HepG2 (cell line): ENCODE results near the gene CD164L2. TPM values are rescaled to one million over a fixed set of nuclear protein-coding genes. Genes with fewer than 3 reads are reported as not detected.

Experiments used
- ATAC-seq: fragments of 200-7000 bp; cut with Tn5 transposase; 3 replicates; pipeline ENCODE4 v1.9.1; 2020; ENCODE audit warnings: mild to moderate bottlenecking, moderate library complexity
- BruUV-seq: library from RNA; stranded (reverse); fragments of 400-500 nt; replicated peaks from 2 replicates; lab custom pipeline; 2021; lab: Mats Ljungman, UMichigan
- CTCF ChIA-PET: fragments of 300-600 bp; formaldehyde crosslinking; extraction: SDS; loops from one replicate; lab custom pipeline; 2021; ENCODE audit warnings: low total read pairs, inconsistent platforms, low intra/inter-chr PET ratio; lab: Yijun Ruan, JAX
- POLR2A ChIA-PET: fragments of 350-600 bp; sonication (Branson Sonifier 250); formaldehyde crosslinking; loops from one replicate; lab custom pipeline; 2020; ENCODE audit warnings: antibody characterized with exemption, inconsistent platforms; lab: Yijun Ruan, JAX
- DNase-seq: peaks from one replicate; pipeline ENCODE4 v3.0.0-alpha.2; 2015; ENCODE audit warnings: low spot score
- FAIRE-seq: peaks from 3 replicates; lab custom pipeline; 2011; peaks lifted over from hg19 to GRCh38; lab: Jason Lieb, UNC
- H2AFZ ChIP-seq: one replicate; pipeline ENCODE4 v1.6.1; 2011; ENCODE audit warnings: low read length, inconsistent platforms
- H3K27ac ChIP-seq: fragments of 300-600 bp; 3 replicates; pipeline ENCODE4 v1.8.0; 2011; ENCODE audit warnings: mixed run types, mild to moderate bottlenecking, mixed read lengths, low read length, inconsistent platforms; ENCODE audit not compliant: insufficient read depth; ENCODE audit errors: extremely low read length
- H3K27me3 ChIP-seq, 2 experiments: fragments of 200-600 bp in 1 of 2; 2 replicates in 1 of 2; 3 replicates in 1 of 2; pipeline versions ENCODE4 v1.6.0 to v1.8.0; 2011; ENCODE audit warnings: low read length in 2 of 2, mild to moderate bottlenecking in 2 of 2, moderate library complexity in 2 of 2, inconsistent platforms in 1 of 2; ENCODE audit not compliant: insufficient read depth in 2 of 2, control insufficient read depth in 1 of 2
- H3K36me3 ChIP-seq, 2 experiments: fragments of 200-600 bp in 1 of 2; replicated peaks in 1 of 2; 2 replicates in 1 of 2; 3 replicates in 1 of 2; pipeline versions ENCODE4 v1.5.1 to v1.8.0; 2011; ENCODE audit warnings: low read length in 2 of 2, inconsistent platforms in 1 of 2; ENCODE audit not compliant: insufficient read depth in 2 of 2, control insufficient read depth in 1 of 2
- H3K4me1 ChIP-seq: 2 replicates; pipeline ENCODE4 v1.5.1; 2012; ENCODE audit warnings: low read length, inconsistent platforms; ENCODE audit not compliant: insufficient read depth
- H3K4me2 ChIP-seq: 2 replicates; pipeline ENCODE4 v1.6.0; 2011; ENCODE audit warnings: low read depth, low read length, inconsistent platforms
- H3K4me3 ChIP-seq, 3 experiments: fragments of 200-600 bp in 1 of 3; sonication (generic), shearing (Covaris generic) in 1 of 3; replicated peaks in 1 of 3; 2 replicates each; pipeline ENCODE4 v1.5.1; 2011 to 2016; ENCODE audit warnings: low read length in 3 of 3, inconsistent platforms in 2 of 3, low read depth in 2 of 3, mild to moderate bottlenecking in 2 of 3, control low read depth in 1 of 3, mixed read lengths in 1 of 3; ENCODE audit not compliant: insufficient read depth in 1 of 3
- H3K79me2 ChIP-seq: one replicate; pipeline ENCODE4 v1.6.1; 2011; ENCODE audit warnings: low read length, inconsistent platforms; ENCODE audit not compliant: insufficient read depth
- H3K9ac ChIP-seq: 2 replicates; pipeline ENCODE4 v1.6.0; 2011; ENCODE audit warnings: mild to moderate bottlenecking, low read depth, low read length, inconsistent platforms; ENCODE audit not compliant: insufficient read depth
- H3K9me3 ChIP-seq: 2 replicates; pipeline ENCODE4 v1.5.1; 2012; ENCODE audit warnings: mild to moderate bottlenecking, low read length
- H4K20me1 ChIP-seq: 2 replicates; pipeline ENCODE4 v1.6.0; 2011; ENCODE audit warnings: inconsistent platforms, mild to moderate bottlenecking, low read length, moderate library complexity; ENCODE audit not compliant: insufficient read depth
- ADNP ChIP-seq: sonication (generic); formaldehyde crosslinking; IDR thresholded peaks from 2 replicates; pipeline ENCODE4 v1.4.0; 2020; ENCODE audit warnings: missing genetic modification reagents
- CHCHD3 ChIP-seq: sonication (generic); formaldehyde crosslinking; IDR thresholded peaks from 2 replicates; pipeline ENCODE4 v1.8.0; 2022; ENCODE audit warnings: mild to moderate bottlenecking, missing genetic modification reagents, moderate library complexity
- FOXA1 ChIP-seq, 2 experiments: fragments of 450-650 bp in 1 of 2; sonication (generic) in 1 of 2; formaldehyde crosslinking in 1 of 2; IDR thresholded peaks; 2 replicates each; pipeline versions ENCODE4 v1.4.0 to v1.6.1; 2016 to 2020; ENCODE audit warnings: missing genetic modification reagents in 1 of 2
- FOXC1 ChIP-seq: sonication (generic); formaldehyde crosslinking; IDR thresholded peaks from 2 replicates; pipeline ENCODE4 v1.8.0; 2022; ENCODE audit warnings: mild to moderate bottlenecking, missing genetic modification reagents, borderline replicate concordance
- JUN ChIP-seq: sonication (generic); formaldehyde crosslinking; IDR thresholded peaks from 2 replicates; pipeline ENCODE4 v1.4.0; 2020; ENCODE audit warnings: mild to moderate bottlenecking, missing genetic modification reagents
- KDM4B ChIP-seq: sonication (generic); formaldehyde crosslinking; IDR thresholded peaks from 2 replicates; pipeline ENCODE4 v1.4.0; 2020; ENCODE audit warnings: missing genetic modification reagents
- RARG ChIP-seq: sonication (generic); formaldehyde crosslinking; IDR thresholded peaks from 2 replicates; pipeline ENCODE4 v1.4.0; 2020; ENCODE audit warnings: low read depth, mild to moderate bottlenecking, missing genetic modification reagents
- SALL2 ChIP-seq: sonication (generic); formaldehyde crosslinking; IDR thresholded peaks from 2 replicates; pipeline ENCODE4 v1.8.1; 2023; ENCODE audit warnings: mild to moderate bottlenecking, missing genetic modification reagents, inconsistent platforms
- SSRP1 ChIP-seq: IDR thresholded peaks from 2 replicates; pipeline ENCODE4 v1.6.1; 2016; ENCODE audit warnings: control low read depth
- ZFX ChIP-seq: sonication (generic); formaldehyde crosslinking; IDR thresholded peaks from 2 replicates; pipeline ENCODE4 v1.4.0; 2020; ENCODE audit warnings: mild to moderate bottlenecking, low read depth, missing genetic modification reagents, moderate library complexity
- ZNF343 ChIP-seq: sonication (generic); formaldehyde crosslinking; IDR thresholded peaks from 2 replicates; pipeline ENCODE4 v1.4.0; 2020; ENCODE audit warnings: mild to moderate bottlenecking, missing genetic modification reagents
- ZNF510 ChIP-seq: sonication (generic); formaldehyde crosslinking; IDR thresholded peaks from 2 replicates; pipeline ENCODE4 v1.4.0; 2020; ENCODE audit warnings: low read depth, mild to moderate bottlenecking, missing genetic modification reagents
- ZNF761 ChIP-seq: sonication (generic); formaldehyde crosslinking; conservative IDR thresholded peaks from 2 replicates; pipeline ENCODE4 v1.4.0; 2020; ENCODE audit warnings: mild to moderate bottlenecking, missing genetic modification reagents
- WGBS: methylation state at CpG from one replicate; pipeline ENCODE4 v1.1.6; 2017; ENCODE audit warnings: low lambda C conversion rate; 5-methylcytosine and 5-hydroxymethylcytosine counted together
- in situ Hi-C: cut with HindIII; loops from 2 replicates; pipeline ENCODE4 v1.10.0; 2017; ENCODE audit warnings: low pct_unique_long_range_greater_than_20kb; ENCODE audit not compliant: extremely low pct_ligation_motif_present
- intact Hi-C: fragments of 100-400 bp; cut with micrococcal nuclease; formaldehyde crosslinking; loops from one replicate; pipeline ENCODE4 v1.10.0; 2022; ENCODE audit not compliant: unreplicated experiment
- polyA plus RNA-seq, 8 experiments: library from polyadenylated mRNA; depleted of rRNA in 3 of 8; stranded (reverse) in 7 of 8; unstranded in 1 of 8; fragments of >200 nt; fragmentation: Illumina TruSeq in 4 of 8; extraction: Trizol in 4 of 8; gene quantifications; 2 replicates each; pipeline versions ENCODE4 v1.2.1 to v1.2.3, GENCODE V29; 2011 to 2016; ENCODE audit warnings: low read depth in 4 of 8, missing spikeins in 1 of 8, mixed read lengths in 1 of 8; ENCODE audit not compliant: insufficient read depth in 1 of 8
- total RNA-seq, 5 experiments: library from RNA; depleted of rRNA; stranded (reverse); fragments of >200 nt; fragmentation: Illumina TruSeq; extraction: Trizol; gene quantifications; 2 replicates each; pipeline ENCODE4 v1.2.3, GENCODE V29; 2016; ENCODE audit warnings: low read depth in 1 of 5
- TF ChIP-seq, protein P1 (sequence below): sonication (generic); formaldehyde crosslinking; IDR thresholded peaks from 2 replicates; pipeline ENCODE4 v1.4.0; 2020; ENCODE audit warnings: mild to moderate bottlenecking, low read depth, missing genetic modification reagents
- TF ChIP-seq, protein P2 (sequence below): sonication (generic); formaldehyde crosslinking; IDR thresholded peaks from 2 replicates; pipeline ENCODE4 v1.4.0; 2020; ENCODE audit warnings: mild to moderate bottlenecking, missing genetic modification reagents, borderline replicate concordance
- TF ChIP-seq, protein P3 (sequence below): IDR thresholded peaks from 2 replicates; pipeline ENCODE4 v1.6.1; 2016; ENCODE audit warnings: missing genetic modification reagents, missing compliant biosample characterization

The CD164L2 gene
- total and polyA plus RNA-seq, 2 of the 13 experiments (the other 11 are each of a cell fraction or from before 2014, with no cell fraction given) = not detected

DNA sequence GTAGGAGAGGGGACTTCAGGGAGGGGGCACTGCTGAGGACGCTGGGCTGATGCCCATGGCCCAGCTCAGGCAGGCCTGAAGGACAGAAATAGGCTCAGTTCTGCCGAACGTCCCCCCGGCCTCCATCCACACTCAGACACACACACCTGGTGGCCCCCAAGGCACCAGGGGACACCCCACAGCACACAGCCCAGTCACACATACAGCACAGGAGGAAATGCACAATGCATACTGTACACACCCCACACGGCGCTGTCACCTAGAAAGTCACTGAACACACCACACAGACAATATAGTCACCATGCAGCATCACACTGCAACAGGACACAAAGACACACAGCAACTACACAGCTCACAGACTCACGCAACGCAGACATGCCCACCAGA is 40.7 kb downstream of the CD164L2 start:
- DNase-seq (no peak), FAIRE-seq (no peak)
- Histone ChIP-seq H3K4me2 (peak overlapping the region; percentile 99), H3K36me3 (no peaks in the 10 kb centered on the region), H3K4me1 (peaks cover 20% of the 10 kb centered on the region), H2AFZ (no peak overlapping the region), H3K4me3 (peak overlapping the region; percentile 65 to 84 (median 79))
- in situ Hi-C loops (no loop called here), intact Hi-C loops (no loop called here)
- TSS peak; percentile 95 for BruUV-seq
- TF ChIP-seq ZNF510 = peak; percentile 32; the same call in 1 of the 2 replicates
- TF ChIP-seq, protein P1, sequence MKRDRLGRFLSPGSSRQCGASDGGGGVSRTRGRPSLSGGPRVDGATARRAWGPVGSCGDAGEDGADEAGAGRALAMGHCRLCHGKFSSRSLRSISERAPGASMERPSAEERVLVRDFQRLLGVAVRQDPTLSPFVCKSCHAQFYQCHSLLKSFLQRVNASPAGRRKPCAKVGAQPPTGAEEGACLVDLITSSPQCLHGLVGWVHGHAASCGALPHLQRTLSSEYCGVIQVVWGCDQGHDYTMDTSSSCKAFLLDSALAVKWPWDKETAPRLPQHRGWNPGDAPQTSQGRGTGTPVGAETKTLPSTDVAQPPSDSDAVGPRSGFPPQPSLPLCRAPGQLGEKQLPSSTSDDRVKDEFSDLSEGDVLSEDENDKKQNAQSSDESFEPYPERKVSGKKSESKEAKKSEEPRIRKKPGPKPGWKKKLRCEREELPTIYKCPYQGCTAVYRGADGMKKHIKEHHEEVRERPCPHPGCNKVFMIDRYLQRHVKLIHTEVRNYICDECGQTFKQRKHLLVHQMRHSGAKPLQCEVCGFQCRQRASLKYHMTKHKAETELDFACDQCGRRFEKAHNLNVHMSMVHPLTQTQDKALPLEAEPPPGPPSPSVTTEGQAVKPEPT (CRISPR knock-in tag) = no peak
- TF ChIP-seq, protein P2, sequence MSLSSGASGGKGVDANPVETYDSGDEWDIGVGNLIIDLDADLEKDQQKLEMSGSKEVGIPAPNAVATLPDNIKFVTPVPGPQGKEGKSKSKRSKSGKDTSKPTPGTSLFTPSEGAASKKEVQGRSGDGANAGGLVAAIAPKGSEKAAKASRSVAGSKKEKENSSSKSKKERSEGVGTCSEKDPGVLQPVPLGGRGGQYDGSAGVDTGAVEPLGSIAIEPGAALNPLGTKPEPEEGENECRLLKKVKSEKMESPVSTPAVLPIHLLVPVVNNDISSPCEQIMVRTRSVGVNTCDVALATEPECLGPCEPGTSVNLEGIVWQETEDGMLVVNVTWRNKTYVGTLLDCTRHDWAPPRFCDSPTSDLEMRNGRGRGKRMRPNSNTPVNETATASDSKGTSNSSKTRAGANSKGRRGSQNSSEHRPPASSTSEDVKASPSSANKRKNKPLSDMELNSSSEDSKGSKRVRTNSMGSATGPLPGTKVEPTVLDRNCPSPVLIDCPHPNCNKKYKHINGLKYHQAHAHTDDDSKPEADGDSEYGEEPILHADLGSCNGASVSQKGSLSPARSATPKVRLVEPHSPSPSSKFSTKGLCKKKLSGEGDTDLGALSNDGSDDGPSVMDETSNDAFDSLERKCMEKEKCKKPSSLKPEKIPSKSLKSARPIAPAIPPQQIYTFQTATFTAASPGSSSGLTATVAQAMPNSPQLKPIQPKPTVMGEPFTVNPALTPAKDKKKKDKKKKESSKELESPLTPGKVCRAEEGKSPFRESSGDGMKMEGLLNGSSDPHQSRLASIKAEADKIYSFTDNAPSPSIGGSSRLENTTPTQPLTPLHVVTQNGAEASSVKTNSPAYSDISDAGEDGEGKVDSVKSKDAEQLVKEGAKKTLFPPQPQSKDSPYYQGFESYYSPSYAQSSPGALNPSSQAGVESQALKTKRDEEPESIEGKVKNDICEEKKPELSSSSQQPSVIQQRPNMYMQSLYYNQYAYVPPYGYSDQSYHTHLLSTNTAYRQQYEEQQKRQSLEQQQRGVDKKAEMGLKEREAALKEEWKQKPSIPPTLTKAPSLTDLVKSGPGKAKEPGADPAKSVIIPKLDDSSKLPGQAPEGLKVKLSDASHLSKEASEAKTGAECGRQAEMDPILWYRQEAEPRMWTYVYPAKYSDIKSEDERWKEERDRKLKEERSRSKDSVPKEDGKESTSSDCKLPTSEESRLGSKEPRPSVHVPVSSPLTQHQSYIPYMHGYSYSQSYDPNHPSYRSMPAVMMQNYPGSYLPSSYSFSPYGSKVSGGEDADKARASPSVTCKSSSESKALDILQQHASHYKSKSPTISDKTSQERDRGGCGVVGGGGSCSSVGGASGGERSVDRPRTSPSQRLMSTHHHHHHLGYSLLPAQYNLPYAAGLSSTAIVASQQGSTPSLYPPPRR = no peak; the same call in 1 of the 2 replicates
- TF ChIP-seq ZNF761 (CRISPR knock-in tag) = 0 out of 2 replicates have a peak, but pooled peaks have one; percentile 18
- TF ChIP-seq FOXC1 (CRISPR knock-in tag) = peak; percentile 22; the same call in 1 of the 2 replicates
- 0 out of 2 replicates have a peak, but pooled peaks have one; percentile 6 for TF ChIP-seq JUN (CRISPR knock-in tag)
- 0 out of 2 replicates have a peak, but pooled peaks have one; percentile 7 for TF ChIP-seq CHCHD3 (CRISPR knock-in tag)
- TF ChIP-seq FOXA1 (IDR thresholded peaks at IDR 0.05) = no peak
- 0 out of 2 replicates have a peak, but pooled peaks have one; percentile 5 for TF ChIP-seq FOXA1 (CRISPR knock-in tag; IDR thresholded peaks at IDR 0.05)
- TF ChIP-seq ZNF343 = 0 out of 2 replicates have a peak, but pooled peaks have one; percentile 19
- TF ChIP-seq SSRP1 = 0 out of 2 replicates have a peak, but pooled peaks have one; percentile 71
- no peak for TF ChIP-seq RARG
- no peak for TF ChIP-seq ADNP
- TF ChIP-seq SALL2 (CRISPR knock-in tag) = 0 out of 2 replicates have a peak, but pooled peaks have one; percentile 7
- TF ChIP-seq, protein P3, sequence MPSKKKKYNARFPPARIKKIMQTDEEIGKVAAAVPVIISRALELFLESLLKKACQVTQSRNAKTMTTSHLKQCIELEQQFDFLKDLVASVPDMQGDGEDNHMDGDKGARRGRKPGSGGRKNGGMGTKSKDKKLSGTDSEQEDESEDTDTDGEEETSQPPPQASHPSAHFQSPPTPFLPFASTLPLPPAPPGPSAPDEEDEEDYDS (CRISPR knock-in tag) = no peak
- no peak for TF ChIP-seq KDM4B (CRISPR knock-in tag)
- TF ChIP-seq ZFX = peak; percentile 11; the same call in 1 of the 2 replicates
- TF ChIP-seq, all 625 proteins: peak for 10
- no peaks in the 10 kb centered on the region for H3K9me3 ChIP-seq
- WGBS = 0% methylated on average over 3 of the region's 8 CpGs
- H3K27me3 ChIP-seq = no peaks in the 10 kb centered on the region; a peak in 1 of 5 replicates
- POLR2A ChIA-PET = interaction anchor here (1.5 to 3.2 kb wide), 5 partner anchors 10 to 23 kb away, joined by 3 to 36 read pairs (median 12); partner anchors contain the start of gene MAP3K6
- peak; percentile 52 for ATAC-seq
- CTCF ChIA-PET = no interaction called here
- H3K9ac ChIP-seq = peak overlapping the region; percentile 72
- peak overlapping the region; percentile 54 for H3K27ac ChIP-seq
- H3K79me2 ChIP-seq = no peaks in the 10 kb centered on the region
- no peaks in the 10 kb centered on the region for H4K20me1 ChIP-seq
